Endothelial cell (in vitro differentiated cells): ENCODE measurements around the gene MED12. TPM values are rescaled to one million over a fixed set of nuclear protein-coding genes. Genes with fewer than 3 reads are reported as not detected.
A peak's percentile ranks its signal among the peaks of the same experiment; 100 is the strongest.

Source experiments
- DNase-seq: peaks from one replicate; pipeline ENCODE4 v3.0.0; 2021; ENCODE audit warnings: low spot score
- H3K27ac Mint-ChIP-seq: one replicate; pipeline ENCODE4 v1.8.0; 2021; ENCODE audit warnings: mixed read lengths, inconsistent platforms; ENCODE audit not compliant: unreplicated experiment
- H3K27me3 Mint-ChIP-seq: one replicate; pipeline ENCODE4 v1.8.0; 2021; ENCODE audit warnings: mild to moderate bottlenecking, moderate library complexity, mixed read lengths, inconsistent platforms; ENCODE audit not compliant: unreplicated experiment
- H3K36me3 Mint-ChIP-seq: one replicate; pipeline ENCODE4 v1.8.0; 2021; ENCODE audit warnings: mild to moderate bottlenecking, low read depth, mixed read lengths, inconsistent platforms; ENCODE audit not compliant: unreplicated experiment
- H3K4me1 Mint-ChIP-seq: one replicate; pipeline ENCODE4 v1.8.0; 2021; ENCODE audit warnings: mild to moderate bottlenecking, mixed read lengths, inconsistent platforms; ENCODE audit not compliant: unreplicated experiment
- H3K4me3 Mint-ChIP-seq: one replicate; pipeline ENCODE4 v1.8.0; 2021; ENCODE audit warnings: mild to moderate bottlenecking, mixed read lengths, inconsistent platforms; ENCODE audit not compliant: unreplicated experiment
- H3K9me3 Mint-ChIP-seq: one replicate; pipeline ENCODE4 v1.8.0; 2021; ENCODE audit warnings: mixed read lengths, inconsistent platforms; ENCODE audit not compliant: unreplicated experiment
- total RNA-seq: library from RNA; stranded (reverse); fragmentation: NEBNext Ultra II Directional; extraction: Animal tissue kit (Norgen Biotek cat#: 25700); gene quantifications from one replicate; pipeline ENCODE4 v1.2.1, GENCODE V29; 2021; ENCODE audit not compliant: unreplicated experiment
- TF ChIP-seq, protein P1 (sequence below): fragments of 200-600 bp; sonication (generic); IDR thresholded peaks from one replicate; pipeline ENCODE4 v1.5.0; 2021; ENCODE audit warnings: antibody characterized with exemption; ENCODE audit not compliant: unreplicated experiment

The MED12 gene
- total RNA-seq, 1 donor from 2014 or later: 128 TPM

DNA sequence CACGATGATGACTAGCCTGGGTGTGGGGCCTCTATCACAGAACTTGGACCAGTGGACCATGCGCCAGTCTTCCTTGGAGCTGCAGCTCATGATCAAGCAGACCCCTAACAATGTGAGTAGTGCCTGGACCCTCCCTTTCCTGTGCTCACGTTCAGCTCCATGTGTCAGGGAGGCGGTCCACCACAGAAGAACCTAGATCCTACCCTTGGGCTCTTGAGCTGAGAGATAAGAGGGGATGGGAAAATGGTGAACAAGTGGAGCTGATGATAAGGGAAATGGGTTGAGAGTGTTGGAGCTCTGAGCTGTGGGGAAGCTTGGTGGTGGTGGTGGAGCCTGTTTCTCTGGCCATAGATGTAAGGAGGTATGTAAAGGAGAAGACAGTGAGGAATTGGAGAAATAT, 13.1 kb downstream of the MED12 start:
- TF ChIP-seq, protein P1, sequence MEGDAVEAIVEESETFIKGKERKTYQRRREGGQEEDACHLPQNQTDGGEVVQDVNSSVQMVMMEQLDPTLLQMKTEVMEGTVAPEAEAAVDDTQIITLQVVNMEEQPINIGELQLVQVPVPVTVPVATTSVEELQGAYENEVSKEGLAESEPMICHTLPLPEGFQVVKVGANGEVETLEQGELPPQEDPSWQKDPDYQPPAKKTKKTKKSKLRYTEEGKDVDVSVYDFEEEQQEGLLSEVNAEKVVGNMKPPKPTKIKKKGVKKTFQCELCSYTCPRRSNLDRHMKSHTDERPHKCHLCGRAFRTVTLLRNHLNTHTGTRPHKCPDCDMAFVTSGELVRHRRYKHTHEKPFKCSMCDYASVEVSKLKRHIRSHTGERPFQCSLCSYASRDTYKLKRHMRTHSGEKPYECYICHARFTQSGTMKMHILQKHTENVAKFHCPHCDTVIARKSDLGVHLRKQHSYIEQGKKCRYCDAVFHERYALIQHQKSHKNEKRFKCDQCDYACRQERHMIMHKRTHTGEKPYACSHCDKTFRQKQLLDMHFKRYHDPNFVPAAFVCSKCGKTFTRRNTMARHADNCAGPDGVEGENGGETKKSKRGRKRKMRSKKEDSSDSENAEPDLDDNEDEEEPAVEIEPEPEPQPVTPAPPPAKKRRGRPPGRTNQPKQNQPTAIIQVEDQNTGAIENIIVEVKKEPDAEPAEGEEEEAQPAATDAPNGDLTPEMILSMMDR: no peak
- peaks cover 60% of the 10 kb centered on the region for H3K36me3 Mint-ChIP-seq

DNA sequence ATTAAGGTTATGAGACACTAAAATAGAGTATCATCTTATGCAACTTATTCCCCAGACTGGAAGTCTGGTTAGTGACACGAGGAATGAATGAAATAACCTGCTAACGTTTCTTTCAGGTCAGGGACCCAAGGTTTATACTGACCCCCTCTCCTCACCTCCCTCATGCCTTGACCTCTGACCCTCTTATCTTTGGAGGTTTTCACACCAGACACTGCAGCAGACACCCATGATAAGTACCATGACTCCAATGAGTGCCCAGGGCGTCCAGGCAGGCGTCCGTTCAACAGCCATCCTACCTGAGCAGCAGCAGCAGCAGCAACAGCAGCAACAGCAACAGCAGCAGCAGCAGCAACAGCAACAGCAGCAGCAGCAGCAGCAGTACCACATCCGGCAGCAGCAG, 22.0 kb downstream of the MED12 start:
- TF ChIP-seq, protein P1: no peak
- Mint-ChIP-seq H3K36me3 (peaks cover 24% of the 10 kb centered on the region), H3K27me3 (peaks cover 4% of the 10 kb centered on the region), H3K4me1 (peaks cover 5% of the 10 kb centered on the region), H3K9me3 (no peaks in the 10 kb centered on the region), H3K4me3 (no peak overlapping the region), H3K27ac (no peak overlapping the region)
- no peak for DNase-seq

More for the DNA sequence above, 13.1 kb downstream of the MED12 start:
- Mint-ChIP-seq H3K27ac (no peak overlapping the region), H3K4me1 (peaks cover 16% of the 10 kb centered on the region), H3K9me3 (no peaks in the 10 kb centered on the region), H3K27me3 (peaks cover 10% of the 10 kb centered on the region), H3K4me3 (no peak overlapping the region)
- no peak for DNase-seq

DNA sequence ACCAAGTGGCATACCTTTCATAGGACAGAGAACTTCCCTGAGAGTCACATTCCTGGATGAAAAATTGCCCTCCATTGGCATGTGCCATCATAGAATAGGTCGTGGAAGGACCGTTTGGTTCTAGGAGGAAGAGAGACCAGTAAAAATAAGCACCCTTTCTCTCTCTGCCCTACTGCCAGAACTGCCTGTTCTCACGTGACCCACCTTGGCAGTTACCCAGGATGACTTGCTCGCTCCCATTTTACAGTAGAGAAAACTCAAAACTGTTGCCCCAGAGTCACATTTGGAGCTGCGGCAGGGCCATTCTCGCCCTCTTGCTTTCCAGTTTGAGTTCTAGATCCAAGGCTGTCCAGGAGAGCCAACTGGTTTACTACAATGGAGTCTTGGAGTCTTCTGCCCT, 25.1 kb downstream of the MED12 start:
- Mint-ChIP-seq H3K4me3 (no peak overlapping the region), H3K9me3 (no peaks in the 10 kb centered on the region)

DNA sequence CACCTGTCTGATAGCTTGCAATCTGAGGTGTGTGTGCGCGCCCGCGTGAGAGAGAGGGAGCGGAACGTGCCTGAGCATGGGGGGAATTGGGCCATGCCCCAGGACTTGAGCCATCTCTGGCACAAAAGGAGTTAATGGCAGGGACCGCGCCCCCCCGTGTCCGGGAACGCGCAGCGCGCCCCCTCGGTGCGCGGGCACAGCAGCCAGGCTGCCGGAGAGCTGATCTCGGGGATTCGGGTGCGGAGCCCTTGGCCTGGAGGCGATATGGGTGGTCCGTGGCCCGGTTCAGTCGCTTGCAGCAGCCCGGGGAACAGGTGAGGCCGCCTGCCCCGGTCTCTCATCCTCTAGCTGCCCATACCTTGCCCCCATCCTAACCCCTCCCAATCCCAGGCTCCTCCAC, 26.3 kb downstream of the MED12 start, which contains the start of gene NLGN3:
Gene NLGN3 (plus strand): TSS at position 191 of the 400 bp plus-strand sequence. CDS start 2,909 bp downstream, outside the sequence.
- H3K27me3 Mint-ChIP-seq: peaks cover 8% of the 10 kb centered on the region
- no peaks in the 10 kb centered on the region for H3K9me3 Mint-ChIP-seq
- H3K27ac Mint-ChIP-seq: peak within 1 kb of the TSS; percentile 42
- TF ChIP-seq, protein P1: no peak
- H3K4me1 Mint-ChIP-seq: peaks cover 12% of the 10 kb centered on the region
- H3K36me3 Mint-ChIP-seq: peaks cover 3% of the 10 kb centered on the region
- peak within 1 kb of the TSS; percentile 65 for H3K4me3 Mint-ChIP-seq
- DNase-seq: no peak

More for the DNA sequence above, 25.1 kb downstream of the MED12 start:
- Mint-ChIP-seq H3K27ac (no peak overlapping the region), H3K36me3 (peaks cover 12% of the 10 kb centered on the region), H3K4me1 (peaks cover 12% of the 10 kb centered on the region), H3K27me3 (peaks cover 8% of the 10 kb centered on the region)
- TF ChIP-seq, protein P1: no peak
- no peak for DNase-seq

DNA sequence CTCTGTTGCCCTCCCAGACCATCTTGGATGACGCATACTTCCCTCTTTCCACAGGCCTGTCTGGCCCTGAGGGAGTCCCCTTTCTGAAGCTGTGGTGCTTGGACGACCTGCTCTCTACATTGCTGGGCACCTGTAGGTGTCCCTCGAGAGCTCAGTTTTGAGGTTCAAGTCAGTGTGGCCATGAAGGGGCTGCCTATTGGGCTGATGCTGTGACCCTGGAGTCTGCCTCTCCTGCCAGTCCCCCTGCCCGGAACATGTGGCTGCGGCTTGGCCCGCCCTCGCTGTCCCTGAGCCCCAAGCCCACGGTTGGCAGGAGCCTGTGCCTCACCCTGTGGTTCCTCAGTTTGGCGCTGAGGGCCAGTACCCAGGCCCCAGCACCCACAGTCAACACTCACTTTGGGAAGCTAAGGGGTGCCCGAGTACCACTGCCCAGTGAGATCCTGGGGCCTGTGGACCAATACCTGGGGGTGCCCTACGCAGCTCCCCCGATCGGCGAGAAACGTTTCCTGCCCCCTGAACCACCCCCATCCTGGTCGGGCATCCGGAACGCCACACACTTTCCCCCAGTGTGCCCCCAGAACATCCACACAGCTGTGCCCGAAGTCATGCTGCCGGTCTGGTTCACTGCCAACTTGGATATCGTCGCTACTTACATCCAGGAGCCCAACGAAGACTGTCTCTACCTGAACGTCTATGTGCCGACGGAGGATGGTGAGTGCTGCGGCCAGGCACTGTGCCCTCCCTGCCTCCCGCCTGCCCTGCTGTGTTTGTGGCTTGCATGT, 29.3 kb downstream of the MED12 start:
- no peaks in the 10 kb centered on the region for H3K9me3 Mint-ChIP-seq
- DNase-seq: no peak
- H3K27me3 Mint-ChIP-seq: peaks cover 10% of the 10 kb centered on the region
- H3K36me3 Mint-ChIP-seq: no peaks in the 10 kb centered on the region
- peaks cover 16% of the 10 kb centered on the region for H3K4me1 Mint-ChIP-seq
- no peak overlapping the region for H3K27ac Mint-ChIP-seq
- TF ChIP-seq, protein P1: no peak
- no peak overlapping the region for H3K4me3 Mint-ChIP-seq
